Neutrophil (primary cell): ENCODE data around the gene ST7L.

Experiments used
- H3K27ac ChIP-seq: fragments of 200-600 bp; sonication (generic); 2 replicates; pipeline ENCODE4 v1.5.1; 2016; ENCODE audit warnings: mild to moderate bottlenecking, moderate library complexity
- H3K27me3 ChIP-seq: fragments of 200-600 bp; sonication (generic); 2 replicates; pipeline ENCODE4 v1.6.0; 2016; ENCODE audit warnings: mild to moderate bottlenecking
- H3K36me3 ChIP-seq: fragments of 200-600 bp; sonication (generic); 2 replicates; pipeline ENCODE4 v1.5.1; 2017
- H3K4me1 ChIP-seq, 2 experiments: fragments of 200-600 bp in 1 of 2; sonication (generic) in 1 of 2; 1 replicate in 1 of 2; 2 replicates in 1 of 2; pipeline versions ENCODE4 v1.5.1 to v1.6.1; 2013 to 2016; ENCODE audit warnings: low read depth in 1 of 2, low read length in 1 of 2, mild to moderate bottlenecking in 1 of 2, moderate library complexity in 1 of 2; ENCODE audit not compliant: control insufficient read depth in 1 of 2, insufficient read depth in 1 of 2
- H3K4me3 ChIP-seq, 2 experiments: fragments of 200-600 bp in 1 of 2; sonication (generic) in 1 of 2; 1 replicate in 1 of 2; 2 replicates in 1 of 2; pipeline ENCODE4 v1.5.1; 2013 to 2016; ENCODE audit warnings: low read depth in 1 of 2, low read length in 1 of 2, mild to moderate bottlenecking in 1 of 2, moderate library complexity in 1 of 2
- H3K9me3 ChIP-seq: fragments of 200-600 bp; sonication (generic); 2 replicates; pipeline ENCODE4 v1.5.1; 2016
- CTCF ChIP-seq: fragments of 200-600 bp; sonication (generic); IDR thresholded peaks from 2 replicates; pipeline ENCODE4 v1.5.1; 2016; ENCODE audit warnings: antibody characterized with exemption

The ST7L gene

GRCh38 chr1:112528076-112528475 is 90.9 kb downstream of the ST7L start:
- Histone ChIP-seq H3K27me3 (no peaks in the 10 kb centered on the region), H3K4me1 (no peaks in the 10 kb centered on the region), H3K4me3 (no peak overlapping the region), H3K27ac (no peak overlapping the region), H3K9me3 (no peaks in the 10 kb centered on the region), H3K36me3 (peaks cover 10% of the 10 kb centered on the region)
- no peak for TF ChIP-seq CTCF

GRCh38 chr1:112527266-112528010 is 91.5 kb downstream of the ST7L start:
- H3K4me1 ChIP-seq, result no peaks in the 10 kb centered on the region
- no peak overlapping the region for H3K27ac ChIP-seq
- peaks cover 10% of the 10 kb centered on the region for H3K36me3 ChIP-seq
- no peaks in the 10 kb centered on the region for H3K9me3 ChIP-seq
- no peaks in the 10 kb centered on the region for H3K27me3 ChIP-seq
- TF ChIP-seq CTCF, result no peak
- no peak overlapping the region for H3K4me3 ChIP-seq

DNA sequence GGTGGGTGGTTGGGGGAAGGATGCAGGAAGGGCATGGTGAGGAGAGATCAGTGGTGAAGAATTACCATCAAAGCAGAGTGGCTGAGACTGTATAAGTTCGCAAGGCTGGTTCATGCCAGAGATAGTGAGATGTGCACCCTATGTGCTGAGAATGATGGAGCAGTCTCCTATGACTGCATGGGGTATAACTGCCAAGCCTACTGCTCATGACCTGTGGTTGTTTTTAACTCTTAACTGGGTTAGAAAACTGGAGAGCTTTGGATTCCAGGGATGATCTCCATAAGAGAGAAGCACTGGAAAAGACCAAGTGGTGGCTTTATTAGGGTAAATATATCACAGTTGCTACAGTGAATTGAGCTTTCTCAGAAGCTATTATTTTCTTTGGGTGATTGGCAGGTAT is 94.0 kb downstream of the ST7L start:
- Histone ChIP-seq H3K4me3 (no peak overlapping the region), H3K4me1 (no peaks in the 10 kb centered on the region), H3K36me3 (peaks cover 10% of the 10 kb centered on the region), H3K27ac (no peak overlapping the region), H3K9me3 (no peaks in the 10 kb centered on the region), H3K27me3 (no peaks in the 10 kb centered on the region)
- TF ChIP-seq CTCF, result no peak

GRCh38 chr1:112524251-112524650 is 94.7 kb downstream of the ST7L start:
- Histone ChIP-seq H3K4me3 (no peak overlapping the region), H3K27me3 (no peaks in the 10 kb centered on the region), H3K4me1 (no peaks in the 10 kb centered on the region), H3K36me3 (peaks cover 10% of the 10 kb centered on the region), H3K9me3 (no peaks in the 10 kb centered on the region), H3K27ac (no peak overlapping the region)
- no peak for TF ChIP-seq CTCF

- no peak overlapping the region for H3K27ac ChIP-seq
- no peak for TF ChIP-seq CTCF
- H3K4me1 ChIP-seq, result no peaks in the 10 kb centered on the region
- no peak overlapping the region for H3K4me3 ChIP-seq
- peaks cover 10% of the 10 kb centered on the region for H3K36me3 ChIP-seq
- no peaks in the 10 kb centered on the region for H3K27me3 ChIP-seq
- no peaks in the 10 kb centered on the region for H3K9me3 ChIP-seq
These were observed 96.3 kb downstream of the ST7L start for GRCh38 chr1:112522621-112523020.
